GM23338 (cell line): Measurements from ENCODE around the gene PDE5A. TPM values are rescaled to one million over a fixed set of nuclear protein-coding genes. Genes with fewer than 3 reads are reported as not detected.

Experiments used
- ATAC-seq: fragments of 200-7000 bp; cut with Tn5 transposase; 3 replicates; pipeline ENCODE4 v1.9.1; 2020
- DNase-seq: peaks from one replicate; pipeline ENCODE4 v3.0.0-alpha.2; 2015; ENCODE audit warnings: low spot score
- H2AFZ ChIP-seq: fragments of 200-600 bp; sonication (generic); 2 replicates; pipeline ENCODE4 v1.8.0; 2016; ENCODE audit warnings: antibody characterized with exemption, mild to moderate bottlenecking, moderate library complexity
- H3F3A ChIP-seq: fragments of 200-600 bp; sonication (generic); replicated peaks from 2 replicates; pipeline ENCODE4 v1.8.0; 2017; ENCODE audit warnings: antibody characterized with exemption, mixed run types, low read depth
- H3K27ac ChIP-seq: fragments of 200-600 bp; sonication (generic); 2 replicates; pipeline ENCODE4 v1.6.1; 2016; ENCODE audit warnings: low read depth
- H3K27me3 ChIP-seq: fragments of 200-600 bp; sonication (generic); 2 replicates; pipeline ENCODE4 v1.8.0; 2016; ENCODE audit warnings: mild to moderate bottlenecking, mixed run types, moderate library complexity; ENCODE audit not compliant: insufficient read depth
- H3K36me3 ChIP-seq: fragments of 200-600 bp; sonication (generic); 2 replicates; pipeline ENCODE4 v1.8.0; 2016; ENCODE audit warnings: mild to moderate bottlenecking; ENCODE audit not compliant: insufficient read depth
- H3K4me1 ChIP-seq: fragments of 200-600 bp; sonication (generic); 2 replicates; pipeline ENCODE4 v1.8.0; 2016; ENCODE audit warnings: mild to moderate bottlenecking, moderate library complexity; ENCODE audit not compliant: insufficient read depth
- H3K4me2 ChIP-seq: fragments of 200-600 bp; sonication (generic); 2 replicates; pipeline ENCODE4 v1.7.1; 2017; ENCODE audit warnings: mixed run types
- H3K4me3 ChIP-seq: fragments of 200-600 bp; sonication (generic); 2 replicates; pipeline ENCODE4 v1.6.1; 2016; ENCODE audit warnings: mixed run types
- H3K79me2 ChIP-seq: fragments of 200-600 bp; sonication (generic); replicated peaks from 2 replicates; pipeline ENCODE4 v1.8.0; 2017; ENCODE audit warnings: mild to moderate bottlenecking; ENCODE audit not compliant: insufficient read depth
- H3K9me2 ChIP-seq: fragments of 200-600 bp; sonication (generic); 2 replicates; pipeline ENCODE4 v1.8.0; 2017; ENCODE audit not compliant: insufficient read depth
- H4K20me1 ChIP-seq: fragments of 200-600 bp; sonication (generic); replicated peaks from 2 replicates; pipeline ENCODE4 v1.8.0; 2017; ENCODE audit warnings: mild to moderate bottlenecking; ENCODE audit not compliant: insufficient read depth
- H3K27ac Mint-ChIP-seq: 2 replicates; pipeline ENCODE4 v1.8.0; 2020; ENCODE audit warnings: inconsistent platforms, mild to moderate bottlenecking, moderate library complexity, mixed read lengths
- H3K27me3 Mint-ChIP-seq: 3 replicates; pipeline ENCODE4 v1.8.0; 2022; ENCODE audit warnings: low read depth, mild to moderate bottlenecking, moderate library complexity, mixed read lengths, inconsistent platforms; ENCODE audit not compliant: insufficient read depth, poor library complexity
- H3K36me3 Mint-ChIP-seq: 3 replicates; pipeline ENCODE4 v1.8.0; 2021; ENCODE audit warnings: low read depth, mild to moderate bottlenecking, inconsistent platforms, moderate library complexity, mixed read lengths
- H3K4me1 Mint-ChIP-seq: 3 replicates; pipeline ENCODE4 v1.8.0; 2020; ENCODE audit warnings: mild to moderate bottlenecking, inconsistent platforms, mixed read lengths
- H3K4me3 Mint-ChIP-seq: 3 replicates; pipeline ENCODE4 v1.8.0; 2021; ENCODE audit warnings: moderate library complexity, mild to moderate bottlenecking, inconsistent platforms, mixed read lengths
- H3K9me3 Mint-ChIP-seq: 3 replicates; pipeline ENCODE4 v1.8.0; 2020; ENCODE audit warnings: moderate library complexity, mild to moderate bottlenecking, inconsistent platforms, mixed read lengths
- CREB1 ChIP-seq: fragments of 250-450 bp; sonication (Bioruptor Pico); IDR thresholded peaks from 2 replicates; pipeline ENCODE4 v1.5.0; 2020; ENCODE audit warnings: low read depth, mild to moderate bottlenecking, moderate library complexity
- EZH2 ChIP-seq: fragments of 200-600 bp; sonication (generic); IDR thresholded peaks from one replicate; pipeline ENCODE4 v1.8.0; 2017; ENCODE audit warnings: antibody characterized with exemption, mild to moderate bottlenecking, low read depth; ENCODE audit not compliant: unreplicated experiment
- EZH2phosphoT487 ChIP-seq: fragments of 200-600 bp; sonication (generic); IDR thresholded peaks from one replicate; pipeline ENCODE4 v1.8.1; 2018; ENCODE audit warnings: antibody characterized with exemption; ENCODE audit not compliant: unreplicated experiment
- JUNB ChIP-seq: IDR thresholded peaks from one replicate; pipeline ENCODE4 v1.6.1; 2016; ENCODE audit warnings: antibody characterized with exemption; ENCODE audit not compliant: unreplicated experiment
- NANOG ChIP-seq: IDR thresholded peaks from 2 replicates; pipeline ENCODE4 v1.6.1; 2016; ENCODE audit warnings: antibody characterized with exemption, borderline replicate concordance
- POLR2AphosphoS5 ChIP-seq: IDR thresholded peaks from 2 replicates; pipeline ENCODE4 v1.6.1; 2016; ENCODE audit warnings: antibody characterized with exemption, low read depth
- STAT1 ChIP-seq: IDR thresholded peaks from one replicate; pipeline ENCODE4 v1.6.1; 2016; ENCODE audit warnings: antibody characterized with exemption; ENCODE audit not compliant: unreplicated experiment
- ZNF114 ChIP-seq: fragments of 250-450 bp; sonication (Bioruptor Pico); IDR thresholded peaks from 2 replicates; pipeline ENCODE4 v1.5.0; 2020; ENCODE audit warnings: mild to moderate bottlenecking, moderate library complexity
- ZNF331 ChIP-seq: fragments of 250-450 bp; sonication (Bioruptor Pico); IDR thresholded peaks from 2 replicates; pipeline ENCODE4 v1.5.0; 2020; ENCODE audit warnings: low read depth, mild to moderate bottlenecking, moderate library complexity
- ZNF462 ChIP-seq: fragments of 250-450 bp; sonication (Bioruptor Pico); IDR thresholded peaks from 2 replicates; pipeline ENCODE4 v1.5.0; 2020; ENCODE audit warnings: mild to moderate bottlenecking, moderate library complexity
- polyA plus RNA-seq: library from polyadenylated mRNA; unstranded; fragments of >200 nt; fragmentation: Nextera tagmentation; extraction: Ambion mirVana; gene quantifications from 2 replicates; pipeline ENCODE4 v1.2.1, GENCODE V29; 2016
- total RNA-seq: library from RNA; depleted of rRNA; stranded (reverse); fragments of >200 nt; shearing (Covaris generic); gene quantifications from 2 replicates; pipeline ENCODE4 v1.2.3, GENCODE V29; 2014
- TF ChIP-seq, protein P1 (sequence below), 2 experiments: fragments of 200-600 bp in 1 of 2; sonication (generic) in 1 of 2; conservative IDR thresholded peaks; 2 replicates each; pipeline versions ENCODE4 v1.5.1 to v1.6.1; 2016 to 2017; ENCODE audit warnings: antibody characterized with exemption in 2 of 2, low read depth in 2 of 2, mild to moderate bottlenecking in 2 of 2, moderate library complexity in 1 of 2
- TF ChIP-seq, protein P2 (sequence below): IDR thresholded peaks from 2 replicates; pipeline ENCODE4 v1.6.1; 2016; ENCODE audit warnings: antibody characterized with exemption
- TF ChIP-seq, protein P3 (sequence below): IDR thresholded peaks from one replicate; pipeline ENCODE4 v1.6.1; 2018; ENCODE audit warnings: antibody characterized with exemption; ENCODE audit not compliant: unreplicated experiment

Gene PDE5A
- total and polyA plus RNA-seq, 2 experiments from 2014 or later, result 15.0 to 22.6 TPM

- TF ChIP-seq ZNF331 (CRISPR knock-in tag), result no peak
- TF ChIP-seq STAT1, result no peak
- no peak for TF ChIP-seq JUNB
- TF ChIP-seq, protein P1, sequence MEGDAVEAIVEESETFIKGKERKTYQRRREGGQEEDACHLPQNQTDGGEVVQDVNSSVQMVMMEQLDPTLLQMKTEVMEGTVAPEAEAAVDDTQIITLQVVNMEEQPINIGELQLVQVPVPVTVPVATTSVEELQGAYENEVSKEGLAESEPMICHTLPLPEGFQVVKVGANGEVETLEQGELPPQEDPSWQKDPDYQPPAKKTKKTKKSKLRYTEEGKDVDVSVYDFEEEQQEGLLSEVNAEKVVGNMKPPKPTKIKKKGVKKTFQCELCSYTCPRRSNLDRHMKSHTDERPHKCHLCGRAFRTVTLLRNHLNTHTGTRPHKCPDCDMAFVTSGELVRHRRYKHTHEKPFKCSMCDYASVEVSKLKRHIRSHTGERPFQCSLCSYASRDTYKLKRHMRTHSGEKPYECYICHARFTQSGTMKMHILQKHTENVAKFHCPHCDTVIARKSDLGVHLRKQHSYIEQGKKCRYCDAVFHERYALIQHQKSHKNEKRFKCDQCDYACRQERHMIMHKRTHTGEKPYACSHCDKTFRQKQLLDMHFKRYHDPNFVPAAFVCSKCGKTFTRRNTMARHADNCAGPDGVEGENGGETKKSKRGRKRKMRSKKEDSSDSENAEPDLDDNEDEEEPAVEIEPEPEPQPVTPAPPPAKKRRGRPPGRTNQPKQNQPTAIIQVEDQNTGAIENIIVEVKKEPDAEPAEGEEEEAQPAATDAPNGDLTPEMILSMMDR (conservative IDR thresholded peaks at IDR 0.05; ENCODE audit: low read depth in 2 of 2), result no peak
- TF ChIP-seq EZH2phosphoT487, result no peak
- TF ChIP-seq, protein P2, sequence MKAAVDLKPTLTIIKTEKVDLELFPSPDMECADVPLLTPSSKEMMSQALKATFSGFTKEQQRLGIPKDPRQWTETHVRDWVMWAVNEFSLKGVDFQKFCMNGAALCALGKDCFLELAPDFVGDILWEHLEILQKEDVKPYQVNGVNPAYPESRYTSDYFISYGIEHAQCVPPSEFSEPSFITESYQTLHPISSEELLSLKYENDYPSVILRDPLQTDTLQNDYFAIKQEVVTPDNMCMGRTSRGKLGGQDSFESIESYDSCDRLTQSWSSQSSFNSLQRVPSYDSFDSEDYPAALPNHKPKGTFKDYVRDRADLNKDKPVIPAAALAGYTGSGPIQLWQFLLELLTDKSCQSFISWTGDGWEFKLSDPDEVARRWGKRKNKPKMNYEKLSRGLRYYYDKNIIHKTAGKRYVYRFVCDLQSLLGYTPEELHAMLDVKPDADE, result no peak
- TF ChIP-seq ZNF114 (CRISPR knock-in tag), result no peak
- no peak for TF ChIP-seq EZH2
- TF ChIP-seq CREB1, result no peak
- TF ChIP-seq ZNF462 (CRISPR knock-in tag), result no peak
- TF ChIP-seq NANOG, result no peak
- TF ChIP-seq POLR2AphosphoS5, result no peak
- TF ChIP-seq, protein P3, sequence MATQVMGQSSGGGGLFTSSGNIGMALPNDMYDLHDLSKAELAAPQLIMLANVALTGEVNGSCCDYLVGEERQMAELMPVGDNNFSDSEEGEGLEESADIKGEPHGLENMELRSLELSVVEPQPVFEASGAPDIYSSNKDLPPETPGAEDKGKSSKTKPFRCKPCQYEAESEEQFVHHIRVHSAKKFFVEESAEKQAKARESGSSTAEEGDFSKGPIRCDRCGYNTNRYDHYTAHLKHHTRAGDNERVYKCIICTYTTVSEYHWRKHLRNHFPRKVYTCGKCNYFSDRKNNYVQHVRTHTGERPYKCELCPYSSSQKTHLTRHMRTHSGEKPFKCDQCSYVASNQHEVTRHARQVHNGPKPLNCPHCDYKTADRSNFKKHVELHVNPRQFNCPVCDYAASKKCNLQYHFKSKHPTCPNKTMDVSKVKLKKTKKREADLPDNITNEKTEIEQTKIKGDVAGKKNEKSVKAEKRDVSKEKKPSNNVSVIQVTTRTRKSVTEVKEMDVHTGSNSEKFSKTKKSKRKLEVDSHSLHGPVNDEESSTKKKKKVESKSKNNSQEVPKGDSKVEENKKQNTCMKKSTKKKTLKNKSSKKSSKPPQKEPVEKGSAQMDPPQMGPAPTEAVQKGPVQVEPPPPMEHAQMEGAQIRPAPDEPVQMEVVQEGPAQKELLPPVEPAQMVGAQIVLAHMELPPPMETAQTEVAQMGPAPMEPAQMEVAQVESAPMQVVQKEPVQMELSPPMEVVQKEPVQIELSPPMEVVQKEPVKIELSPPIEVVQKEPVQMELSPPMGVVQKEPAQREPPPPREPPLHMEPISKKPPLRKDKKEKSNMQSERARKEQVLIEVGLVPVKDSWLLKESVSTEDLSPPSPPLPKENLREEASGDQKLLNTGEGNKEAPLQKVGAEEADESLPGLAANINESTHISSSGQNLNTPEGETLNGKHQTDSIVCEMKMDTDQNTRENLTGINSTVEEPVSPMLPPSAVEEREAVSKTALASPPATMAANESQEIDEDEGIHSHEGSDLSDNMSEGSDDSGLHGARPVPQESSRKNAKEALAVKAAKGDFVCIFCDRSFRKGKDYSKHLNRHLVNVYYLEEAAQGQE, result no peak
- H3K27me3 ChIP-seq, result peaks cover 7% of the 10 kb centered on the region; the same call in 1 of the 2 replicates
- H3K27ac ChIP-seq, result no peak overlapping the region
- peaks cover 9% of the 10 kb centered on the region for H3K4me1 Mint-ChIP-seq
- H3K36me3 Mint-ChIP-seq, result peaks cover 3% of the 10 kb centered on the region; the same call in 2 of the 3 replicates
- peaks cover 8% of the 10 kb centered on the region; the same call in 1 of the 2 replicates for H3K4me1 ChIP-seq
- H3K79me2 ChIP-seq, result peaks cover 82% of the 10 kb centered on the region
- H3K4me3 Mint-ChIP-seq, result no peak overlapping the region
- H3K9me2 ChIP-seq, result no peaks in the 10 kb centered on the region
- no peak overlapping the region for H3K4me3 ChIP-seq
- H3K36me3 ChIP-seq, result no peaks in the 10 kb centered on the region
- ATAC-seq, result no peak
- no peak for DNase-seq
- H4K20me1 ChIP-seq, result peaks cover 12% of the 10 kb centered on the region
- H3K27ac Mint-ChIP-seq, result no peak overlapping the region
- no peaks in the 10 kb centered on the region for H3F3A ChIP-seq
- H3K9me3 Mint-ChIP-seq, result no peaks in the 10 kb centered on the region
- no peak overlapping the region for H3K4me2 ChIP-seq
- no peak overlapping the region for H2AFZ ChIP-seq
- H3K27me3 Mint-ChIP-seq, result peaks cover 10% of the 10 kb centered on the region
Observed at GRCh38 chr4:119623025-119623424, 5.6 kb downstream of the PDE5A start.
